GM23248 (cell line): ENCODE measurements around the gene ZNF280C.

Source experiments
- EZH2 ChIP-seq: fragments of 200-600 bp; sonication (generic); IDR thresholded peaks from 2 replicates; pipeline ENCODE4 v1.6.1; 2018; ENCODE audit warnings: antibody characterized with exemption, mild to moderate bottlenecking; ENCODE audit not compliant: insufficient read depth, poor library complexity, severe bottlenecking
- EZH2phosphoT487 ChIP-seq: fragments of 200-600 bp; sonication (generic); IDR thresholded peaks from 2 replicates; pipeline ENCODE4 v1.6.1; 2018; ENCODE audit warnings: antibody characterized with exemption, moderate library complexity, mild to moderate bottlenecking, low read depth; ENCODE audit not compliant: insufficient read depth

GRCh38 chrX:130170752-130171445, 97.8 kb downstream of the ZNF280C start:
- TF ChIP-seq EZH2phosphoT487 (no peak), EZH2 (no peak)
